Keratinocyte (primary cell): ENCODE data around the gene XRN2. TPM values are rescaled to one million over a fixed set of nuclear protein-coding genes. Genes with fewer than 3 reads are reported as not detected.

Experiments used
- DNase-seq: peaks from one replicate; pipeline ENCODE4 v3.0.0-alpha.2; 2011; ENCODE audit warnings: low read depth, missing footprints, low spot score
- FAIRE-seq: peaks from 2 replicates; lab custom pipeline; 2011; peaks lifted over from hg19 to GRCh38; lab: Jason Lieb, UNC
- H2AFZ ChIP-seq: 2 replicates; pipeline ENCODE4 v1.6.0; 2012; ENCODE audit warnings: low read length, control low read depth, inconsistent platforms; ENCODE audit not compliant: control insufficient read depth
- H3K27ac ChIP-seq: 2 replicates; pipeline ENCODE4 v1.5.1; 2011; ENCODE audit warnings: low read length; ENCODE audit not compliant: control insufficient read depth, insufficient read depth
- H3K27me3 ChIP-seq: 3 replicates; pipeline ENCODE4 v1.6.0; 2011; ENCODE audit warnings: low read length; ENCODE audit not compliant: control insufficient read depth, insufficient read depth; ENCODE audit errors: extremely low read depth
- H3K36me3 ChIP-seq, 2 experiments: 2 replicates in 1 of 2; 3 replicates in 1 of 2; pipeline ENCODE4 v1.5.1; 2011; ENCODE audit warnings: low read length in 2 of 2, mild to moderate bottlenecking in 1 of 2; ENCODE audit not compliant: control insufficient read depth in 2 of 2, insufficient read depth in 2 of 2; ENCODE audit errors: extremely low read depth in 1 of 2
- H3K4me1 ChIP-seq: 3 replicates; pipeline ENCODE4 v1.5.1; 2011; ENCODE audit warnings: low read length; ENCODE audit not compliant: control insufficient read depth, insufficient read depth; ENCODE audit errors: extremely low read depth
- H3K4me2 ChIP-seq: 3 replicates; pipeline ENCODE4 v1.6.0; 2011; ENCODE audit warnings: low read depth, low read length; ENCODE audit not compliant: control insufficient read depth, insufficient read depth; ENCODE audit errors: extremely low read depth
- H3K4me3 ChIP-seq, 3 experiments: fragments of 200-600 bp in 1 of 3; sonication (generic) in 1 of 3; 2 replicates in 2 of 3; 3 replicates in 1 of 3; pipeline ENCODE4 v1.5.1; 2011 to 2016; ENCODE audit warnings: low read length in 3 of 3, mild to moderate bottlenecking in 3 of 3, control low read depth in 2 of 3, inconsistent platforms in 1 of 3, low read depth in 1 of 3, mixed read lengths in 1 of 3, mixed run types in 1 of 3, moderate library complexity in 1 of 3; ENCODE audit not compliant: control insufficient read depth in 2 of 3, insufficient read depth in 2 of 3; ENCODE audit errors: extremely low read depth in 1 of 3
- H3K79me2 ChIP-seq: 2 replicates; pipeline ENCODE4 v1.6.0; 2012; ENCODE audit warnings: low read length; ENCODE audit not compliant: control insufficient read depth, insufficient read depth
- H3K9ac ChIP-seq: 3 replicates; pipeline ENCODE4 v1.6.0; 2011; ENCODE audit warnings: low read length; ENCODE audit not compliant: control insufficient read depth, insufficient read depth; ENCODE audit errors: extremely low read depth
- H3K9me1 ChIP-seq: 3 replicates; pipeline ENCODE4 v1.6.0; 2011; ENCODE audit warnings: low read length; ENCODE audit not compliant: control insufficient read depth, insufficient read depth; ENCODE audit errors: extremely low read depth
- H3K9me3 ChIP-seq: 2 replicates; pipeline ENCODE4 v1.5.1; 2012; ENCODE audit warnings: low read depth, low read length; ENCODE audit not compliant: control insufficient read depth
- H4K20me1 ChIP-seq: 3 replicates; pipeline ENCODE4 v1.6.0; 2011; ENCODE audit warnings: low read length; ENCODE audit not compliant: control insufficient read depth, insufficient read depth; ENCODE audit errors: extremely low read depth
- CTCF ChIP-seq, 3 experiments: IDR thresholded peaks in 1 of 3; conservative IDR thresholded peaks in 1 of 3; optimal IDR thresholded peaks in 1 of 3; 2 replicates in 2 of 3; 3 replicates in 1 of 3; pipeline versions ENCODE3 to v1.5.1; 2011; ENCODE audit warnings: low read length in 3 of 3, mild to moderate bottlenecking in 3 of 3, moderate library complexity in 2 of 3, control low read depth in 1 of 3, inconsistent platforms in 1 of 3; ENCODE audit not compliant: insufficient read depth in 2 of 3; ENCODE audit errors: extremely low read depth in 1 of 3
- EZH2 ChIP-seq: IDR thresholded peaks from one replicate; pipeline ENCODE4 v1.6.1; 2012; ENCODE audit warnings: inconsistent platforms, mild to moderate bottlenecking, low read length, moderate library complexity
- dilution Hi-C: fragments of 300-500 bp; cut with MboI; formaldehyde crosslinking; loops from one replicate; pipeline ENCODE4 v1.7.0; 2020; ENCODE audit warnings: low sequenced_read_pairs; ENCODE audit not compliant: extremely low pct_ligation_motif_present
- polyA plus RNA-seq, 5 experiments: library from polyadenylated mRNA; depleted of rRNA in 3 of 5; stranded (reverse) in 3 of 5; stranded (forward) in 1 of 5; unstranded in 1 of 5; fragments of >200 nt; gene quantifications; 1 replicate in 1 of 5; 2 replicates in 3 of 5; 3 replicates in 1 of 5; pipeline versions ENCODE4 v1.2.1 to v1.2.3, GENCODE V29; 2011 to 2012; ENCODE audit warnings: missing spikeins in 2 of 5, low read depth in 1 of 5, low replicate concordance in 1 of 5

The XRN2 gene
- polyA plus RNA-seq, 1 donor (not counting 4 experiments of a cell fraction or from before 2014, with no cell fraction given) = 85.8 TPM

- peaks cover 2 to 17% of the 10 kb centered on the region in 2 experiments for H3K36me3 ChIP-seq
- no peak overlapping the region for H2AFZ ChIP-seq
- no peak overlapping the region for H3K9ac ChIP-seq
- H4K20me1 ChIP-seq = no peaks in the 10 kb centered on the region
- H3K9me1 ChIP-seq = no peaks in the 10 kb centered on the region
- TF ChIP-seq EZH2 = no peak
- no peak for TF ChIP-seq CTCF (optimal IDR thresholded peaks at IDR 0.05 in 1 of 3, IDR thresholded peaks at IDR 0.05 in 1 of 3, conservative IDR thresholded peaks at IDR 0.05 in 1 of 3; ENCODE audit: extremely low read depth in 1 of 3, insufficient read depth in 2 of 3, low read length in 3 of 3)
- H3K79me2 ChIP-seq = peaks cover 4% of the 10 kb centered on the region
- dilution Hi-C loops = loop anchor here (10.0 kb wide), 1 partner anchor 57 kb away; no protein-coding TSS in a partner anchor
- no peak overlapping the region for H3K27ac ChIP-seq
- H3K4me1 ChIP-seq = no peaks in the 10 kb centered on the region
- FAIRE-seq (no peak), DNase-seq (no peak)
- H3K27me3 ChIP-seq = no peaks in the 10 kb centered on the region
- H3K4me2 ChIP-seq = no peak overlapping the region
- no peak overlapping the region for H3K4me3 ChIP-seq
- no peaks in the 10 kb centered on the region for H3K9me3 ChIP-seq
Observed at GRCh38 chr20:21381619-21382018, 78.5 kb downstream of the XRN2 start.

DNA sequence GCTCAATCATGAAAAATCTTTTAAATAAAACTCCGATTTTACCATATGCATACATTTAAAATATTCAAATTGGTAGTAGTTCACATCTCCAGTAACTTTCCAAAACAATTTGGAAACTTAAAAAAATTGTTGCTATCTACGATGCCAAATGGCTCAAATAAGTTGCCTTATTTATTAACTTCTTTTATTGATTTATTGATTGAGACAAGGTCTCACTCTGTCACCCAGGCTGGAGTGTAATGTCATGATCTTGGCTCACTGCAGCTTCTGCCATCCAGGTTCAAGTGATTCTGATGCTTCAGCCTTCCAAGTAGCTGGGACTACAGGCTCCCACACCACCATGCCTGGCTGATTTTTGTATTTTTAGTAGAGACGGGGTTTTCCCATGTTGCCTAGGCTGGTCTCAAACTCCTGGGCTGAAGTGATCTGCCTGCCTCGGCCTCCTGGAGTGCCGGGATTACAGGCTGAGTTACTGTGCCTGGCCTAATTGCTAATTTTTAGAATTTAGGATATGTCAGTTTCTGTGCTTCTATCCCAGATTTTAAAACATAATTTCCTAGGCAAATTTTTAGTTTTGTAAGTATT is 81.3 kb downstream of the XRN2 start:
- Histone ChIP-seq H3K4me2 (no peak overlapping the region), H2AFZ (no peak overlapping the region), H3K79me2 (no peaks in the 10 kb centered on the region), H3K9me3 (no peaks in the 10 kb centered on the region), H3K4me3 (no peak overlapping the region), H4K20me1 (no peaks in the 10 kb centered on the region), H3K4me1 (no peaks in the 10 kb centered on the region), H3K27me3 (no peaks in the 10 kb centered on the region), H3K36me3 (peaks cover 2 to 23% of the 10 kb centered on the region in 2 experiments), H3K9ac (no peak overlapping the region), H3K27ac (no peak overlapping the region), H3K9me1 (no peaks in the 10 kb centered on the region)
- FAIRE-seq = no peak
- TF ChIP-seq CTCF (optimal IDR thresholded peaks at IDR 0.05 in 1 of 3, IDR thresholded peaks at IDR 0.05 in 1 of 3, conservative IDR thresholded peaks at IDR 0.05 in 1 of 3; ENCODE audit: extremely low read depth in 1 of 3, insufficient read depth in 2 of 3, low read length in 3 of 3) (no peak), EZH2 (no peak)
- dilution Hi-C loops = loop anchor here (10.0 kb wide), 1 partner anchor 60 kb away; no protein-coding TSS in a partner anchor
- no peak for DNase-seq
